GM12878 (cell line): ENCODE results near the gene BCAP29. TPM values are rescaled to one million over a fixed set of nuclear protein-coding genes. Genes with fewer than 3 reads are reported as not detected.

Experiments
- ATAC-seq: fragments of 200-7000 bp; cut with Tn5 transposase; 3 replicates; pipeline ENCODE4 v1.9.1; 2020; ENCODE audit warnings: mild to moderate bottlenecking, moderate library complexity
- BruUV-seq: library from RNA; stranded (reverse); fragments of 400-500 nt; replicated peaks from 2 replicates; lab custom pipeline; 2021; lab: Mats Ljungman, UMichigan
- CTCF ChIA-PET: fragments of 300-600 bp; sonication (Branson Sonifier 250); formaldehyde crosslinking; extraction: SDS; loops from one replicate; lab custom pipeline; 2021; ENCODE audit warnings: inconsistent platforms; lab: Yijun Ruan, JAX
- POLR2A ChIA-PET: fragments of 350-600 bp; formaldehyde crosslinking; extraction: SDS; loops from one replicate; lab custom pipeline; 2021; ENCODE audit warnings: inconsistent platforms; lab: Charles Lee
- RAD21 ChIA-PET: fragments of 300-600 bp; sonication (Branson Sonifier 250); formaldehyde crosslinking; loops from one replicate; lab custom pipeline; 2023; ENCODE audit warnings: antibody characterized with exemption; ENCODE audit not compliant: unreplicated experiment; lab: Charles Lee
- SMC1A ChIA-PET: fragments of 300-600 bp; sonication (Branson Sonifier 250); formaldehyde crosslinking; loops from one replicate; lab custom pipeline; 2023; ENCODE audit not compliant: unreplicated experiment, uncharacterized antibody; lab: Charles Lee
- DNase-seq: peaks from one replicate; pipeline ENCODE4 v3.0.0-alpha.2; 2011; ENCODE audit warnings: low read depth, low spot score
- FAIRE-seq: peaks from 3 replicates; lab custom pipeline; 2011; peaks lifted over from hg19 to GRCh38; lab: Jason Lieb, UNC
- H2AFZ ChIP-seq: 2 replicates; pipeline ENCODE4 v1.6.0; 2011; ENCODE audit warnings: low read depth, low read length, control low read depth; ENCODE audit not compliant: control insufficient read depth
- H3K27ac ChIP-seq: 2 replicates; pipeline ENCODE4 v1.5.1; 2011; ENCODE audit warnings: control low read depth; ENCODE audit not compliant: control insufficient read depth, insufficient read depth
- H3K27me3 ChIP-seq, 2 experiments: replicated peaks in 1 of 2; 2 replicates each; pipeline versions ENCODE4 v1.6.0 to v1.6.1; 2011; ENCODE audit warnings: low read length in 1 of 2; ENCODE audit not compliant: control insufficient read depth in 2 of 2, insufficient read depth in 2 of 2
- H3K36me3 ChIP-seq, 2 experiments: 2 replicates each; pipeline ENCODE4 v1.5.1; 2011; ENCODE audit warnings: low read length in 1 of 2; ENCODE audit not compliant: control insufficient read depth in 2 of 2, insufficient read depth in 2 of 2
- H3K4me1 ChIP-seq: 2 replicates; pipeline ENCODE4 v1.6.1; 2011; ENCODE audit warnings: mild to moderate bottlenecking, low read length, moderate library complexity, mixed read lengths; ENCODE audit not compliant: control insufficient read depth, insufficient read depth
- H3K4me2 ChIP-seq: 2 replicates; pipeline ENCODE4 v1.6.0; 2011; ENCODE audit warnings: control low read depth; ENCODE audit not compliant: control insufficient read depth, insufficient read depth
- H3K4me3 ChIP-seq: fragments of 200-600 bp; sonication (generic); 2 replicates; pipeline ENCODE4 v1.5.1; 2016
- H3K79me2 ChIP-seq: 2 replicates; pipeline ENCODE4 v1.6.0; 2011; ENCODE audit warnings: low read length; ENCODE audit not compliant: control insufficient read depth, insufficient read depth
- H3K9ac ChIP-seq: 2 replicates; pipeline ENCODE4 v1.8.0; 2011; ENCODE audit warnings: low read length, control low read depth, mixed read lengths; ENCODE audit not compliant: control insufficient read depth, insufficient read depth
- H3K9me3 ChIP-seq: replicated peaks from 3 replicates; pipeline ENCODE4 v1.5.1; 2011; ENCODE audit warnings: mild to moderate bottlenecking, low read length; ENCODE audit not compliant: control insufficient read depth, insufficient read depth
- H4K20me1 ChIP-seq: 2 replicates; pipeline ENCODE4 v1.6.0; 2011; ENCODE audit not compliant: control insufficient read depth, insufficient read depth
- ASH2L ChIP-seq: fragments of 300-600, 200-600 bp; sonication (generic); IDR thresholded peaks from 2 replicates; pipeline ENCODE4 v1.6.1; 2017; ENCODE audit warnings: low read depth, mild to moderate bottlenecking, borderline replicate concordance
- BRCA1 ChIP-seq: IDR thresholded peaks from 2 replicates; pipeline ENCODE4 v1.6.1; 2011; ENCODE audit warnings: low read depth, low read length, improper control_type of control experiment
- CBFB ChIP-seq: IDR thresholded peaks from 2 replicates; pipeline ENCODE4 v1.6.1; 2016; ENCODE audit warnings: antibody characterized with exemption, low read depth
- CHD2 ChIP-seq: IDR thresholded peaks from 2 replicates; pipeline ENCODE4 v1.6.1; 2011; ENCODE audit warnings: low read depth, low read length, improper control_type of control experiment, borderline replicate concordance
- CHD4 ChIP-seq: fragments of 200-600 bp; sonication (generic); IDR thresholded peaks from 2 replicates; pipeline ENCODE4 v1.6.1; 2016; ENCODE audit warnings: mild to moderate bottlenecking
- PML ChIP-seq: IDR thresholded peaks from 2 replicates; pipeline ENCODE4 v1.6.1; 2012; ENCODE audit warnings: low read length, inconsistent platforms
- TBL1XR1 ChIP-seq: IDR thresholded peaks from 2 replicates; pipeline ENCODE4 v1.6.1; 2012; ENCODE audit warnings: low read depth, low read length, improper control_type of control experiment
- TCF7 ChIP-seq: IDR thresholded peaks from 2 replicates; pipeline ENCODE4 v1.6.1; 2014; ENCODE audit warnings: antibody characterized with exemption, borderline replicate concordance
- ZNF207 ChIP-seq: fragments of 450-650 bp; IDR thresholded peaks from 2 replicates; pipeline ENCODE4 v1.6.1; 2014; ENCODE audit warnings: antibody characterized with exemption, mild to moderate bottlenecking, borderline replicate concordance
- ZNF274 ChIP-seq: IDR thresholded peaks from one replicate; pipeline ENCODE4 v1.8.0; 2011; ENCODE audit not compliant: insufficient read length, insufficient read depth
- ZZZ3 ChIP-seq: IDR thresholded peaks from 2 replicates; pipeline ENCODE4 v1.6.1; 2011; ENCODE audit warnings: low read depth; ENCODE audit not compliant: control insufficient read depth, insufficient read length
- WGBS: methylation state at CpG from one replicate; pipeline ENCODE4 v1.1.6; 2016; ENCODE audit warnings: low lambda C conversion rate; ENCODE audit not compliant: insufficient replicate concordance, insufficient coverage; ENCODE audit errors: missing lambda C conversion rate; 5-methylcytosine and 5-hydroxymethylcytosine counted together
- in situ Hi-C: fragments of 300-500 bp; cut with MboI; formaldehyde crosslinking; loops from 9 replicates; pipeline ENCODE4 v1.14.3; 2018; ENCODE audit warnings: mixed read lengths
- intact Hi-C: fragments of 100-400 bp; cut with micrococcal nuclease; formaldehyde crosslinking; loops from one replicate; pipeline ENCODE4 v1.14.2; 2022; ENCODE audit not compliant: unreplicated experiment
- polyA plus RNA-seq, 11 experiments: library from polyadenylated mRNA; depleted of rRNA in 4 of 11; unstranded in 6 of 11; stranded (reverse) in 5 of 11; fragments of >200 nt; fragmentation: Nextera tagmentation in 4 of 11; fragmentation: Illumina TruSeq in 1 of 11; extraction: Ambion mirVana in 4 of 11; extraction: Trizol in 1 of 11; gene quantifications; 1 replicate in 1 of 11; 2 replicates in 10 of 11; pipeline versions ENCODE4 v1.2.1 to v1.2.3, GENCODE V29; 2011 to 2016; ENCODE audit warnings: inconsistent platforms in 2 of 11, missing spikeins in 2 of 11, low read depth in 1 of 11
- total RNA-seq, 4 experiments: library from RNA; depleted of rRNA in 3 of 4; stranded (reverse); fragments of >200 nt in 3 of 4; fragmentation: Illumina TruSeq in 1 of 4; extraction: Trizol in 1 of 4; gene quantifications; 2 replicates each; pipeline versions ENCODE4 v1.2.1 to v1.2.3, GENCODE V29; 2013 to 2021
- TF ChIP-seq, protein P1 (sequence below): IDR thresholded peaks from 2 replicates; pipeline ENCODE4 v1.6.1; 2012; ENCODE audit warnings: low read depth, low read length, improper control_type of control experiment
- TF ChIP-seq, protein P2 (sequence below): IDR thresholded peaks from 2 replicates; pipeline ENCODE4 v1.6.1; 2012; ENCODE audit warnings: improper control_type of control experiment, low read depth, low read length; ENCODE audit not compliant: insufficient replicate concordance
- TF ChIP-seq, protein P3 (sequence below): fragments of 450-650 bp; IDR thresholded peaks from 2 replicates; pipeline ENCODE4 v1.6.1; 2017; ENCODE audit warnings: mild to moderate bottlenecking, moderate library complexity

BCAP29 gene
- total and polyA plus RNA-seq, 10 of the 15 experiments (the other 5 are each of a cell fraction or from before 2014, with no cell fraction given): 26.5 to 58.5 (median 34.8) TPM

DNA sequence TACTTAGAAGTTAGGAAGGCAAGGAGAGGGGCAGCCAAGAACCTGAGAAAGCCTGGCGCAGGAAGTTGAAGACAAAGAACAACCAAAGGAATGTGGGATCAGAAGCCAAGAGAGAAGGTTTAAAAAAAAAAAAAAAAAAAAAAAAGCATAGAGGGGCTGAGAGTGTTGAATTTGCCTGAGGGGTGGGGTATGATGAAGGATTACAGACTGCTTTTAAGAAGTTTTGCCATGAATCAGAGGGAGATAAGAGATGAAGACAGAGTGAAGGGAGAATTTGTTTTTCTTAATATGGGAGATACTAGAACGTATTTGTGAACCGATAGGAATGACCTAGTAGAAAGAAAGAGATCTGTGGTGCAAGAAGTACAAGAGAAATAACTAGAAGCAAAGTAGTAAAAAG lies 87.3 kb downstream of the BCAP29 start (continued):
- TF ChIP-seq ASH2L: no peak

DNA sequence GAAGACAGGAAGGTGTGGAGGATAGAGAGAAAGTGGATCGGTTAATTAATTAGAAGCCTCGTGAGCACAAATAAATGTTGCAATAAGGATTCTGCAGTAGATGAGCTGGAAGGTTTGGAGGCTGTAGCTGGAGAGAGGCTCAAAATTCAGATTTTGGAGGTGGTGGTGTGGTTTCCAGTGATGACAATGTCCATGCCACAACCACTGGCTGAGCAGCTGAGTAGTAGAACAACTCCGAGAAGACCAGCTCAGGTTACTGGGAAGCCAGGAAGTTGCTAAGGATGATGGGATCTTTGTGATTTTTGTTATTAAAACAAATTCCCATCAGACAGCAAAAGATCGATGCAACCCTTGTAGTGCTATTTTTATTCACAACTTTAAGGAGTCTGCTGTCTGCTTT lies 88.2 kb downstream of the BCAP29 start:
- no peak for DNase-seq
- no peak for ATAC-seq
- Histone ChIP-seq H4K20me1 (no peaks in the 10 kb centered on the region), H2AFZ (no peak overlapping the region), H3K79me2 (no peaks in the 10 kb centered on the region), H3K36me3 (no peaks in the 10 kb centered on the region), H3K9ac (no peak overlapping the region), H3K27me3 (peaks cover 0 to 6% of the 10 kb centered on the region in 2 experiments; a peak in 3 of 4 replicates), H3K27ac (no peak overlapping the region), H3K4me3 (no peak overlapping the region)
- ChIA-PET POLR2A (no interaction called here), SMC1A (no interaction called here)
- intact Hi-C loops: no loop called here
- BruUV-seq: no TSS peak
- 85% methylated on average over 4 of the region's 4 CpGs for WGBS
- no peak for FAIRE-seq
- TF ChIP-seq BRCA1 (no peak), ASH2L (no peak), PML (no peak), TBL1XR1 (no peak), TCF7 (no peak), ZZZ3 (no peak), CBFB (no peak), ZNF207 (no peak), CHD2 (no peak), CHD4 (no peak), ZNF274 (no peak)
- TF ChIP-seq, protein P1, sequence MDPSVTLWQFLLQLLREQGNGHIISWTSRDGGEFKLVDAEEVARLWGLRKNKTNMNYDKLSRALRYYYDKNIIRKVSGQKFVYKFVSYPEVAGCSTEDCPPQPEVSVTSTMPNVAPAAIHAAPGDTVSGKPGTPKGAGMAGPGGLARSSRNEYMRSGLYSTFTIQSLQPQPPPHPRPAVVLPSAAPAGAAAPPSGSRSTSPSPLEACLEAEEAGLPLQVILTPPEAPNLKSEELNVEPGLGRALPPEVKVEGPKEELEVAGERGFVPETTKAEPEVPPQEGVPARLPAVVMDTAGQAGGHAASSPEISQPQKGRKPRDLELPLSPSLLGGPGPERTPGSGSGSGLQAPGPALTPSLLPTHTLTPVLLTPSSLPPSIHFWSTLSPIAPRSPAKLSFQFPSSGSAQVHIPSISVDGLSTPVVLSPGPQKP: no peak
- TF ChIP-seq, protein P2, sequence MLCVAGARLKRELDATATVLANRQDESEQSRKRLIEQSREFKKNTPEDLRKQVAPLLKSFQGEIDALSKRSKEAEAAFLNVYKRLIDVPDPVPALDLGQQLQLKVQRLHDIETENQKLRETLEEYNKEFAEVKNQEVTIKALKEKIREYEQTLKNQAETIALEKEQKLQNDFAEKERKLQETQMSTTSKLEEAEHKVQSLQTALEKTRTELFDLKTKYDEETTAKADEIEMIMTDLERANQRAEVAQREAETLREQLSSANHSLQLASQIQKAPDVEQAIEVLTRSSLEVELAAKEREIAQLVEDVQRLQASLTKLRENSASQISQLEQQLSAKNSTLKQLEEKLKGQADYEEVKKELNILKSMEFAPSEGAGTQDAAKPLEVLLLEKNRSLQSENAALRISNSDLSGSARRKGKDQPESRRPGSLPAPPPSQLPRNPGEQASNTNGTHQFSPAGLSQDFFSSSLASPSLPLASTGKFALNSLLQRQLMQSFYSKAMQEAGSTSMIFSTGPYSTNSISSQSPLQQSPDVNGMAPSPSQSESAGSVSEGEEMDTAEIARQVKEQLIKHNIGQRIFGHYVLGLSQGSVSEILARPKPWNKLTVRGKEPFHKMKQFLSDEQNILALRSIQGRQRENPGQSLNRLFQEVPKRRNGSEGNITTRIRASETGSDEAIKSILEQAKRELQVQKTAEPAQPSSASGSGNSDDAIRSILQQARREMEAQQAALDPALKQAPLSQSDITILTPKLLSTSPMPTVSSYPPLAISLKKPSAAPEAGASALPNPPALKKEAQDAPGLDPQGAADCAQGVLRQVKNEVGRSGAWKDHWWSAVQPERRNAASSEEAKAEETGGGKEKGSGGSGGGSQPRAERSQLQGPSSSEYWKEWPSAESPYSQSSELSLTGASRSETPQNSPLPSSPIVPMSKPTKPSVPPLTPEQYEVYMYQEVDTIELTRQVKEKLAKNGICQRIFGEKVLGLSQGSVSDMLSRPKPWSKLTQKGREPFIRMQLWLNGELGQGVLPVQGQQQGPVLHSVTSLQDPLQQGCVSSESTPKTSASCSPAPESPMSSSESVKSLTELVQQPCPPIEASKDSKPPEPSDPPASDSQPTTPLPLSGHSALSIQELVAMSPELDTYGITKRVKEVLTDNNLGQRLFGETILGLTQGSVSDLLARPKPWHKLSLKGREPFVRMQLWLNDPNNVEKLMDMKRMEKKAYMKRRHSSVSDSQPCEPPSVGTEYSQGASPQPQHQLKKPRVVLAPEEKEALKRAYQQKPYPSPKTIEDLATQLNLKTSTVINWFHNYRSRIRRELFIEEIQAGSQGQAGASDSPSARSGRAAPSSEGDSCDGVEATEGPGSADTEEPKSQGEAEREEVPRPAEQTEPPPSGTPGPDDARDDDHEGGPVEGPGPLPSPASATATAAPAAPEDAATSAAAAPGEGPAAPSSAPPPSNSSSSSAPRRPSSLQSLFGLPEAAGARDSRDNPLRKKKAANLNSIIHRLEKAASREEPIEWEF: no peak
- TF ChIP-seq, protein P3, sequence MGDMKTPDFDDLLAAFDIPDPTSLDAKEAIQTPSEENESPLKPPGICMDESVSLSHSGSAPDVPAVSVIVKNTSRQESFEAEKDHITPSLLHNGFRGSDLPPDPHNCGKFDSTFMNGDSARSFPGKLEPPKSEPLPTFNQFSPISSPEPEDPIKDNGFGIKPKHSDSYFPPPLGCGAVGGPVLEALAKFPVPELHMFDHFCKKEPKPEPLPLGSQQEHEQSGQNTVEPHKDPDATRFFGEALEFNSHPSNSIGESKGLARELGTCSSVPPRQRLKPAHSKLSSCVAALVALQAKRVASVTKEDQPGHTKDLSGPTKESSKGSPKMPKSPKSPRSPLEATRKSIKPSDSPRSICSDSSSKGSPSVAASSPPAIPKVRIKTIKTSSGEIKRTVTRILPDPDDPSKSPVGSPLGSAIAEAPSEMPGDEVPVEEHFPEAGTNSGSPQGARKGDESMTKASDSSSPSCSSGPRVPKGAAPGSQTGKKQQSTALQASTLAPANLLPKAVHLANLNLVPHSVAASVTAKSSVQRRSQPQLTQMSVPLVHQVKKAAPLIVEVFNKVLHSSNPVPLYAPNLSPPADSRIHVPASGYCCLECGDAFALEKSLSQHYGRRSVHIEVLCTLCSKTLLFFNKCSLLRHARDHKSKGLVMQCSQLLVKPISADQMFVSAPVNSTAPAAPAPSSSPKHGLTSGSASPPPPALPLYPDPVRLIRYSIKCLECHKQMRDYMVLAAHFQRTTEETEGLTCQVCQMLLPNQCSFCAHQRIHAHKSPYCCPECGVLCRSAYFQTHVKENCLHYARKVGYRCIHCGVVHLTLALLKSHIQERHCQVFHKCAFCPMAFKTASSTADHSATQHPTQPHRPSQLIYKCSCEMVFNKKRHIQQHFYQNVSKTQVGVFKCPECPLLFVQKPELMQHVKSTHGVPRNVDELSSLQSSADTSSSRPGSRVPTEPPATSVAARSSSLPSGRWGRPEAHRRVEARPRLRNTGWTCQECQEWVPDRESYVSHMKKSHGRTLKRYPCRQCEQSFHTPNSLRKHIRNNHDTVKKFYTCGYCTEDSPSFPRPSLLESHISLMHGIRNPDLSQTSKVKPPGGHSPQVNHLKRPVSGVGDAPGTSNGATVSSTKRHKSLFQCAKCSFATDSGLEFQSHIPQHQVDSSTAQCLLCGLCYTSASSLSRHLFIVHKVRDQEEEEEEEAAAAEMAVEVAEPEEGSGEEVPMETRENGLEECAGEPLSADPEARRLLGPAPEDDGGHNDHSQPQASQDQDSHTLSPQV: no peak
- TF ChIP-seq, all 136 proteins: peak for 0
- Histone ChIP-seq H3K4me2 (no peak overlapping the region), H3K9me3 (no peaks in the 10 kb centered on the region), H3K4me1 (peaks cover 6% of the 10 kb centered on the region; the same call in 1 of the 2 replicates)
- in situ Hi-C loops: no loop called here
- ChIA-PET RAD21 (no interaction called here), CTCF (no interaction called here)
